ENCODE measurements around the gene SH3RF2.

- TF ChIP-seq EZH2 (IDR thresholded peaks at IDR 0.05) (no peak), POLR2AphosphoS5 (IDR thresholded peaks at IDR 0.05; ENCODE audit: borderline replicate concordance, low read depth, low read length) (no peak), FOXP2 (optimal IDR thresholded peaks at IDR 0.05; ENCODE audit: control extremely low read depth, extremely low read length, insufficient read depth) (no peak)
Observed at GRCh38 chr5:145889611-145890010, 46.8 kb upstream of the SH3RF2 start.
